GM12873 (cell line): ENCODE measurements around the gene PRPF19.

Source experiments
- CTCF ChIP-seq: IDR thresholded peaks from 2 replicates; pipeline ENCODE4 v1.5.1; 2012; ENCODE audit warnings: low read depth, mild to moderate bottlenecking, moderate library complexity, low read length, control low read depth; ENCODE audit not compliant: insufficient read depth; ENCODE audit errors: missing control alignments

Gene PRPF19

GRCh38 chr11:60845338-60845737, 61.0 kb downstream of the PRPF19 start:
- no peak for TF ChIP-seq CTCF

DNA sequence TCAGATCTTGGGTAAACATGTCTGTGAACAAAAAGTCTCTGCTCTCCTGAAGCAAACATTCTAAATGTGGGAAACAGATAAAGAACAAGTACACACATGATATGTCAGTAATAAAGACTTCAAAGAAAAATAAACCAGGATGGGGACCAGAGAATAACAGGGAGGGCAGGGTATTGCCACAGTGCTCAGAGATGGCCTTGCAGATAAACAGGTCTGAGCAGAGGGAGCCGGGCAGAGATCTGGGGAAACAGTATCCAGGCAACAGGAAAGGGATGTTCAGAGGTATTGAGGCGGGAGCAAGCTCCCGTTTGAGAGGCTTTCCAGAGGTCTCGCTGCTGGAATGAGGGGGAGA, 61.5 kb downstream of the PRPF19 start:
- TF ChIP-seq CTCF = no peak

DNA sequence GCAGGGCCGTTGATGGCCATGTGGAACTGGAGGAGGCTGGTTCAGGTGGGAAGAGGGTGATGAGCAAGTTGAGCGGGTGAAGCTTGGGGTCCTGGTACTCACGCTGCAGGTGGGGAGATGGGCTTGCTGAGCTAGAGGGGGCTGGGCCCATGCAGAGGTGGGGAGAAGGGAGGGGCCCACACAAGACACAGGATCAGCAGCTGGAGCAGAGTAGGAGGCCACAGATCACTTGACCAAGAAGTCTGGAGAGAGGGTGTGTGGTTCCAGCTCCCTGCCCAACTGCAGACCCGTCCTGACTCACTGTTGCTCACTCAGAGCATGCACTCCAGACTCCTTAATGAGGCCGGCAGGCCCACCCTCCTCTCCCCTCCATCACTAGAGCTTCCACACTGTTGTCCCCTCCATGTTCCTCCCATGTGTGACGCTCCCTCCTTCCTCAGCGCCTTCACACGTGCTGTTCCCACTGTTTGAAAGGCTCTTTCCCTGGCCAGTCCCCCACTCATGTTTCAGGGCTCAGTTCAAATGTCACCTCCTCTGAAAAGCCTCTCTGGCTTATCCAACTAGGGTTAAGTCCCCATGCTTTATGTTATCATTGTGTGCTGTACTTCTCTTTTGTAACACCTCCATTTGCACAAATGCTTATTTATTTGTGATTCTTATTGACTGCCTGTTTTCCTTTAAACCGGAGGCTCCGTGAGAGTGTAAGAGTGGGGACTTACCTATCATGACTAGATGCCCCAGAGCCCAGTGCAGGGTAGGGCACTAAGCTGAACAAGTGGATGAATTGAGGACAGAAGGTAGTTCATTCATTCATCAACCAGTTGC, 62.1 kb downstream of the PRPF19 start:
- no peak for TF ChIP-seq CTCF

GRCh38 chr11:60842668-60843600, 63.5 kb downstream of the PRPF19 start:
- no peak for TF ChIP-seq CTCF

DNA sequence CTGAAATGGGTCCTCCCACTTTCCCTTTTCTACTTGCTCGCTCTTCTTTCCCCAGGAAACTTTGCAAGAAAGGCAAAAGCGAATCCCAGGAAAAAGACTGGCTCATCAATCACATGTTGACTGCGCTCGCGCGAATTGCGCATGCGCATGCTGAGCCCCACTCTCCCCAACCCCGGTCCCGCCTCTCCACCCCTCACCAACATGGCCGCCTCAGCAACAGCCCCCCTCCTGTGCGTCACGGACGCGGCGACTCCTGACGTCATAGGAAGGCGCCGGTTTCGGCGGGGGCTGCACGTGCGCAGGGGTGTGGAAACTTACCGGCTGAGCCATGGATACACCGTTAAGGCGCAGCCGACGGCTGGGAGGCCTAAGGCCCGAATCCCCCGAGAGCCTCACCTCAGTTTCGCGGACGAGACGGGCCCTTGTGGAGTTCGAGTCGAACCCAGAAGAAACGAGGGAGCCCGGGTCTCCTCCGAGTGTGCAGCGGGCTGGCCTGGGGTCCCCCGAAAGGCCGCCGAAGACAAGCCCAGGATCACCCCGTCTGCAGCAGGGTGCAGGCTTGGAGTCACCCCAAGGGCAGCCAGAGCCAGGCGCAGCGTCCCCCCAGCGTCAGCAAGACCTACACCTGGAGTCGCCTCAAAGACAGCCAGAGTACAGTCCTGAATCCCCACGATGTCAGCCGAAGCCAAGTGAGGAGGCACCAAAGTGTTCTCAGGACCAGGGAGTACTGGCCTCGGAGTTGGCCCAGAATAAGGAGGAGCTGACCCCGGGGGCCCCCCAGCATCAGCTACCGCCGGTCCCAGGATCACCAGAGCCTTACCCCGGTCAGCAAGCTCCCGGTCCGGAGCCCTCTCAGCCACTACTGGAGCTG, 64.4 kb downstream of the PRPF19 start, which contains the start of gene CCDC86:
TSS of gene CCDC86 (plus strand) at position 317 of the 871 bp plus-strand sequence. CDS start at position 329, 12 bp downstream.
- TF ChIP-seq CTCF = no peak
